Measurements from ENCODE around the gene MPHOSPH6.
A peak's percentile ranks its signal among the peaks of the same experiment; 100 is the strongest.
"Not testable (repeated sequence)": the region's sequence is repeated elsewhere in the genome, so short reads cannot be mapped to it uniquely, and the experiment has no call there.

The MPHOSPH6 gene

DNA sequence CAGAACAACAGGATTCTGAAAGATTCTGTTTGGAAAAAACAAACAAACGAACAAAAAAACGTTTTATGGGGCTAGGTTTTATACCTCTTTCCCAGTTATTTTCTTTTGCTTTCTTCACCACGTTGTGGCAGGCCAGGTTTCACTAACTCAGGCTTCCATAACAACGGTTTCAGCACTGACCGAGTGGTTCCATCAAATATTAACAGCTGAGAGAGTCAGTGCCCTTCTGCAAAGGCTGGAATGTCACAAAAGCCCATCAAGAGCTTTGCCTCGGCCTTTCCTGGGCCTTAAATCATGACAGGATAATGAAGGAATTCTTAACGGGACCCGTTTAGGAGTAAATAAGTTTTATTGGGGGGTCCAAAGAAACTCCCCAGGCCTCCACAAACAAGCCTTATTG is 34.2 kb downstream of the MPHOSPH6 start:
- DNase-seq (ENCODE audit: low read depth in 1 of 2, low spot score in 1 of 2), result no peak
- in situ Hi-C loops (cut with HindIII; ENCODE audit: low pct_unique_long_range_greater_than_20kb, low sequenced_read_pairs), result no loop called here
- no peak for TF ChIP-seq JUND (IDR thresholded peaks at IDR 0.05; ENCODE audit: low read depth)

DNA sequence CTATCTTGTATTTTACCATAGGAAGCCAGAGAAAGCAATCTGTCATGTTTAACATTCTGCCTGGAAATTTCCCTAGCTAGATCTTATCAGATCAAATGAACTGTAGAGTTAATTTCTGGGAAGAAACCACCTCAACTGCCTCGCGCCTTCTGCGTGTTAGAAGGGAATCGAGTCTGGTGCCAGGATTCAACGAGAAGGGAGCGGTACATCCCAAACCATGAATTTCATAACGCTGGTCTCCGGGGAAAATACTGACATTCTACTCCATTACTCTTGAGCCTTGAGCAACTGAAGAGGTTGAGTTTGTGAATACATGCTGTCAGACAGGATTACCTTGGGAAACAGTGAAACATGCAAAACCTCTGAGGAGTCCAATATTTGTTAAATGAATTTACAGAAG is 35.2 kb downstream of the MPHOSPH6 start:
- DNase-seq (ENCODE audit: low read depth in 1 of 2, low spot score in 1 of 2), result no peak
- in situ Hi-C loops (cut with HindIII; ENCODE audit: low pct_unique_long_range_greater_than_20kb, low sequenced_read_pairs), result no loop called here
- no peak for TF ChIP-seq JUND (IDR thresholded peaks at IDR 0.05; ENCODE audit: low read depth)

DNA sequence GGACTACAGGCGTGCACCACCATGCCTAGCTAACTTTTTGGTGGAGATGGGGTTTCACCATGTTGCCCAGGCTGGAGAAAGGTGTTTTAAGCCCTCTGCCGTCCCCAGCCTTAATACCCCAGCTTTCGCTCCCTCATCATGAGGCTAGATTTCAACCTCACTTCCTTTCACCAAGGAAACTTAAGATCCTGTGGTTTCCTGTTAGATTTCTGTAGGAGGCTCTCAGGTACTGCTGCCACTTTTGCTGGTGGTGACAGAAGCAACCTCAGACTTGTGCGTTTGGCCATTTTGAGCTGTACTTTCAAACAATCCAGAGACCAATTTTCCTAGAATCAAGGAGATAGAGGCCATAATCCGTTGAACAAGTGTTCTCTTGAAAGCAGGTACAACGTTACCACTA is 36.2 kb downstream of the MPHOSPH6 start:
- no peak for TF ChIP-seq JUND (IDR thresholded peaks at IDR 0.05; ENCODE audit: low read depth)
- in situ Hi-C loops (cut with HindIII; ENCODE audit: low pct_unique_long_range_greater_than_20kb, low sequenced_read_pairs), result no loop called here
- DNase-seq (ENCODE audit: low read depth in 1 of 2, low spot score in 1 of 2), result no peak

DNA sequence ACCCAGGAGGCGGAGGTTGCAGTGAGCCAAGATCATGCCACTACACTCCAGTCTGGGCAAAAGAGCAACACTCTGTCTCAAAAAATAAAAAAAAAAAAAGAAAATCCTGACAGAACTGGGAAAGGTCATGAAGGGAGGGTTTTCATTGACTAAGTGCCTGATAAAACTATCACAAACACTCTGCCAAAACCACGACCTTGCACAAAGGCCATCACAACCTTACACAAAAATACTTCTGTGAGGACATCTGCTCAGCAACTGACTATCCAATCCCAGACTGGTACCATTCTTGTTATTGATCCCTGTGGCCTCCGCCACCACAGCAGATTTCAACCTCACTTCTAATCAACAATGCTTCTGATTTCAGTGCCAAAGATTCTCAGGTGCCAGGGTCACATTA is 40.1 kb downstream of the MPHOSPH6 start:
- in situ Hi-C loops (cut with HindIII; ENCODE audit: low pct_unique_long_range_greater_than_20kb, low sequenced_read_pairs), result no loop called here
- TF ChIP-seq JUND (IDR thresholded peaks at IDR 0.05; ENCODE audit: low read depth), result no peak
- no peak for DNase-seq (ENCODE audit: low read depth in 1 of 2, low spot score in 1 of 2)

DNA sequence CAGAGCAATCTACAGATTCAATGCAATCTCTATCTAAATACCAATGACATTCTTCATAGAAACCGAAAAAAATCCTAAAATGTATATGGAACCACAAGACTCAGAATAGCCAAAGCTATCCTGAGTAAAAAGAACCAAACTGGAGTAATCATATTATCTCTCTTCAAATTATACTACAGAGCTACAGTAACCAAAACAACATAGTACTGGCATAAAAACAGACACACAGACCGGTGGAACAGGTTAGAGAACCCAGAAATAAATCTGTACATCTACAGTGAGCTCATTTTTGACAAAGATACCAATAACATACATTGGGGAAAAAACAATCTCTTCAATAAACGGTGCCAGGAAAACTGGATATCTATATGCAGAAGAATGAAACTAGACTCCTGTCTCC is 45.4 kb downstream of the MPHOSPH6 start:
- DNase-seq (ENCODE audit: low read depth in 1 of 2, low spot score in 1 of 2), result peak in 1 of 2 experiments; percentile 66
- no peak for TF ChIP-seq JUND (IDR thresholded peaks at IDR 0.05; ENCODE audit: low read depth)
- in situ Hi-C loops (cut with HindIII; ENCODE audit: low pct_unique_long_range_greater_than_20kb, low sequenced_read_pairs), result no loop called here

DNA sequence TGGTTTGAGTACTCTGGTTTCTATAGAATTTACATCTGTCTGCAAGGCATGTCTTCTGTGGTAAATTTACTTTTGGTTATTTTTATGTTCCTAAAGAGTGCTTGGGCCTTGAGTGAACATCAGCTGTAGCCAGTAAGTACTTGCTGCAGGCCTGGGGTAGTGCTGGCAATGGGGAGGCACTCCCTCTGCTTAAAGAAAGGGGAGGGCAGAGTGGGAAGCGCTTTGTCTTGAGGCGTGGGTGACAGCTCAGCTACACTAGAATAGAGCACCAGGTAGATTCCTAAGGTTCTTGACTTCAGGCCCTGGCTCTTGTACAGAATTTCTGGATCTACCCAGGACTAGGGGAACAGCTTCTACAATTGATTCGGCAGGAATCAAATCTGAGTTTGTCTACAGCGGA is 50.6 kb downstream of the MPHOSPH6 start:
- no peak for DNase-seq (ENCODE audit: low read depth in 1 of 2, low spot score in 1 of 2)
- in situ Hi-C loops (cut with HindIII; ENCODE audit: low pct_unique_long_range_greater_than_20kb, low sequenced_read_pairs), result no loop called here
- TF ChIP-seq JUND (IDR thresholded peaks at IDR 0.05; ENCODE audit: low read depth), result no peak

DNA sequence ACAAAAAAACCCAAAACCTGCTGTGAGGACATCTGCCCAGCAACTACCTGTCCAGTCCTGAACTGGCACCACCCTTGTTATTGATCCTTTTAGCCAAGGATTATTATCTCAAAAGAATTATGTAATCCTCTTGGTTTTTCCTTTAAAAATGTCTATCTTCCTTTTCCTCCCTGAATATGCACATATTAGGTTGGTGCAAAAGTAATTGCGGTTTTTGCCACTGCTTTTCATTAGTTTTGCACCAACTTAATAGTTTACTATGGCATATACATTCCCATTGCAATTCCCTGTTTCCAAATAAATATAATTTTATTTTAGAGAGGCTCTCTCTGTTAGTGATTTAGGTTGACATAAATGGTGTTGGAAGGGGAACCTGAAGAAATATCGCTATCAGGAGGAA is 51.3 kb downstream of the MPHOSPH6 start:
- DNase-seq (ENCODE audit: low read depth in 1 of 2, low spot score in 1 of 2), result no peak
- in situ Hi-C loops (cut with HindIII; ENCODE audit: low pct_unique_long_range_greater_than_20kb, low sequenced_read_pairs), result no loop called here
- TF ChIP-seq JUND (IDR thresholded peaks at IDR 0.05; ENCODE audit: low read depth), result no peak

DNA sequence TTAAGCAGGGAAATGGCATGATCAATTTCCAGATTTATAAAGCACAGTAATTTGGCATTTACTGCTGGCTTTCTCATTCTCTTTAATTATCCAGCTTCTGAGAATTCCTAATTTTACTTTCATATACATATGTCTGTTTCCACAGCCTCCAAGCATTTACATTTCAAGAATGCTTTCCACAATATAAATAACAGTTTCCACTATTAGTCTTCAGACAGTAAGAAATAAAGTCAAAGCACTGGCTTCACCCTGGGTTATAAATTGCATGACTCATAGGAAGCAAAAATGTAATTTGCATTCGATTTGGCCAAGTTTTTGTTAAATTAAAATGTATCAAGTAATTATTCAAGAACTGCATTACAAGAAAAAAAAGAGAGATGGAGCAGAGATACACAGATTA is 53.5 kb downstream of the MPHOSPH6 start:
- DNase-seq (ENCODE audit: low read depth in 1 of 2, low spot score in 1 of 2), result no peak
- no peak for TF ChIP-seq JUND (IDR thresholded peaks at IDR 0.05; ENCODE audit: low read depth)
- in situ Hi-C loops (cut with HindIII; ENCODE audit: low pct_unique_long_range_greater_than_20kb, low sequenced_read_pairs), result no loop called here

DNA sequence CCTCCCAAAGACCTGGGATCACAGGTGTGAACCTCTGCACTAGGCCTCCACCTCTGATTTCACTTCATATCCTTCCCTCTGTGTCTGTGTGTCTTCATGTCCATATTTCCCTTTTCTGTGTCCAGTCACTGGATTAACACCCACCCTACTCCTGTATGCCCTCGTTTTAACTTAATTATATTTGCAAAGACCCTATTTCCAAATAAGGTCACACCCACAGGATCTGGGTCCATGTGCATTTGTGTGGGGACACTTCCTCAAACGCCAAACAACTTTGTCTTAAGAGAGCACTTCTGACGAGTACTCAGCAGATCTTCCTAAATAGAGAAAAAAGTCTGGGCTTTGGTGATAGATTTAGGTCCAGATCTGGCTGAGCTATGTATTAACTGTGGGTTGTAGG is 56.3 kb downstream of the MPHOSPH6 start:
- in situ Hi-C loops (cut with HindIII; ENCODE audit: low pct_unique_long_range_greater_than_20kb, low sequenced_read_pairs), result no loop called here
- no peak for DNase-seq (ENCODE audit: low read depth in 1 of 2, low spot score in 1 of 2)
- TF ChIP-seq JUND (IDR thresholded peaks at IDR 0.05; ENCODE audit: low read depth), result no peak

DNA sequence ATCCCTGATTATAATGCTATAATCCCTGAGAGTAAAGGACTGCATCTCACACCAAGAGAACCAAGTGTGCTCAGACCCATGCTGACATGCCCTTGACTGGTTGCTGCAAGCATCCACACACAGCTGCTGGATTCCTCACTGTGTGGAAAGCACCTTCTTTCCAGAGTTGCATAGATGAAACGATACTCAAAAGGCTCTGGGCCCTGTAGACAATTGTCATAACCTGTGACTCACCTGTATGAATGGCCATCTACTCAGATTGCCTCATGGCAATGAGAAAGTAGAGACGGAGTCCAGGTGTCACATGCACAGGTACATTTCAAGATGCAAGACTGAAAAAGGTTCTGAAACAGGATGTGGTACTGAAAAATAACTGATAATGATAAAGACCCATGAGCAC is 58.1 kb downstream of the MPHOSPH6 start:
- in situ Hi-C loops (cut with HindIII; ENCODE audit: low pct_unique_long_range_greater_than_20kb, low sequenced_read_pairs), result no loop called here
- DNase-seq (ENCODE audit: low read depth in 1 of 2, low spot score in 1 of 2), result peak in 1 of 2 experiments; percentile 80
- no peak for TF ChIP-seq JUND (IDR thresholded peaks at IDR 0.05; ENCODE audit: low read depth)

DNA sequence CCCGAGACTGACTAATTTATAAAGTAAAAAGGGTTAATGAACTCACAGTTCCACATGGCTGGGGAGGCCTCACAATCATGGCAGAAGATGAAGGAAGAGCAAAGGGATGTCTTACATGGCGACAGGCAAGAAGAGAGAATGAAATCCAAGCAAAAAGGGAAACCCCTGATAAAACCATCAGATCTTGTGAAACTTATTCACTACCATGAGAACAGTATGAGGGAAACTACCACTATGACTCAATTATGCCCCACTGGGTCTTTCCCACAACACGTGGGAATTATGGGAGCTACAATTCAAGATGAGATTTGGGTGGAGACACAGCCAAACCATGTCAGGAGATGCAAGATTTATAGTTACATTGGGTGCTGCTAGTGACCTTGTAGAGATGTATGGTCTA is 60.8 kb downstream of the MPHOSPH6 start:
- DNase-seq (ENCODE audit: low read depth in 1 of 2, low spot score in 1 of 2); in situ Hi-C loops (cut with HindIII; ENCODE audit: low pct_unique_long_range_greater_than_20kb, low sequenced_read_pairs): not testable (repeated sequence)

DNA sequence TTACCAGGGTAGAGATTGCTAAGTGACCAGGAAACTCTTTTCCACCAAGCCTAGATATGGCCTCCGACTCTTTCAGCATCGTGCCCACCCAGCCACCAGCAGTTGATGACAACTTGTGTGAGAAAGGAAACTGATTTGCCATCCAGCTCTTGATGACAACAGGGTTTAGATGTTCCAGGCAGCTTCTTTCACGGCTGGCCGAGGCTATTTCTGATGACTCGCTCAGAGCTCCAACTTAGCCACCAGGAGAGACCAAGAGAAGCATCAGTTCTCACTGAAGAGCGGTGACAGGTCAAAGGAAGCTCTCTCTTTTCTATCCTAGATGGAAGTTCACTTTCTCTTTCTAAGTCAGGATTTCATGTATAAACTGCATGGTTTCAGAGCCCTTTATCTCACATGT is 61.2 kb downstream of the MPHOSPH6 start:
- in situ Hi-C loops (cut with HindIII; ENCODE audit: low pct_unique_long_range_greater_than_20kb, low sequenced_read_pairs), result no loop called here
- no peak for TF ChIP-seq JUND (IDR thresholded peaks at IDR 0.05; ENCODE audit: low read depth)
- DNase-seq (ENCODE audit: low read depth in 1 of 2, low spot score in 1 of 2), result no peak

DNA sequence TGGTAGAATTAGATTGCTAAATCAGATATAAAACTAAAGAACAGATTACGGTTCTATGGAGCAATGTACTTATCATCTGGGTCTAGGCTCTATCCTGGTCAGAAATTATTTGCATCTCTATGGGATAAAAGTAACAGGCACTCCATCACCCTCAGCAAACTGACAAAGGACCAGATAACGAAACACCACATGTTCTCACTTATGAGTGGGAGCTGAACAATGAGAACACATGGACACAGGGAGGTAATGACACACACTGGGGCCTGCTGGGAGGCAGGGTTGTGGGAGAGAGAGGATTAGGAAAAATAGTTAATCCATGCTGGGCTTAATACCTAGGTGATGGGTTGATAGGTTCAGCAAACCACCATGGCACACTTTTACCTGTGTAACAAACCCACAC is 61.9 kb downstream of the MPHOSPH6 start:
- no peak for TF ChIP-seq JUND (IDR thresholded peaks at IDR 0.05; ENCODE audit: low read depth)
- in situ Hi-C loops (cut with HindIII; ENCODE audit: low pct_unique_long_range_greater_than_20kb, low sequenced_read_pairs), result no loop called here
- DNase-seq (ENCODE audit: low read depth in 1 of 2, low spot score in 1 of 2), result no peak

DNA sequence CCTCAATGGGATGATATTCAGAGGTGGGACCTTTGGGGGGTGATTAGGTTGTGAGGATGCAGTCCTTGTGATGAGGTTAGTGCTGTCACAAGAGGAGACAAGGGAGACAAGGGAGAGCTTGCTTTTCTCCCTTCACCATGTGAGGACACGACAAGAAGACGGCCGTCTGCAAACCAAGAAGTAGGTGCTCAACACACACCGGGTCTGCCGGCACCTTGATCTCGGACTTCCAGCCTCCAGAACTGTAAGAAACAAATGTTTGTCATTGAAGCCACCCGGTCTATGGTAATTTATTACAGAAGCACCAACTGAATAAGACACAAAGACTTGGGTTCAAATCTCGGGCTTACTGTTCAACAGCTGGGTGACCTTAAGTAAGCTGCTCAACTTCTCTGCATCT is 64.9 kb downstream of the MPHOSPH6 start:
- in situ Hi-C loops (cut with HindIII; ENCODE audit: low pct_unique_long_range_greater_than_20kb, low sequenced_read_pairs), result no loop called here
- DNase-seq (ENCODE audit: low read depth in 1 of 2, low spot score in 1 of 2), result no peak
- TF ChIP-seq JUND (IDR thresholded peaks at IDR 0.05; ENCODE audit: low read depth), result no peak
